Measurements from ENCODE around the gene PWP2. TPM values are rescaled to one million over a fixed set of nuclear protein-coding genes. Genes with fewer than 3 reads are reported as not detected.
"Not testable (repeated sequence)": the region's sequence is repeated elsewhere in the genome, so short reads cannot be mapped to it uniquely, and the experiment has no call there.

PWP2 gene
- total and polyA plus RNA-seq, 2 donors (not counting 3 experiments of a cell fraction or from before 2014, with no cell fraction given), result 5.1 to 31.8 TPM

GRCh38 chr21:44094832-44095231 lies 12.4 kb upstream of the PWP2 start:
- CTCF ChIA-PET, result interaction anchor here (1.9 kb wide), 1 partner anchor 10 kb away, joined by 10 read pairs; no protein-coding TSS in a partner anchor
- dilution Hi-C loops (cut with MboI; ENCODE audit: extremely low pct_ligation_motif_present, low sequenced_read_pairs) (no loop called here), intact Hi-C loops (cut with micrococcal nuclease) (no loop called here)
- Histone ChIP-seq H3K79me2 (ENCODE audit: control insufficient read depth, insufficient read depth, low read length) (no peaks in the 10 kb centered on the region), H3K27me3 (ENCODE audit: control insufficient read depth in 2 of 2, insufficient read depth in 2 of 2, low read length in 2 of 2) (no peaks in the 10 kb centered on the region), H2AFZ (ENCODE audit: low read depth, low read length) (no peak overlapping the region), H3K4me1 (ENCODE audit: control insufficient read depth, extremely low read depth, insufficient read depth, low read length) (no peaks in the 10 kb centered on the region), H3K9me1 (replicated peaks; ENCODE audit: control insufficient read depth, extremely low read depth, insufficient read depth, low read length) (no peaks in the 10 kb centered on the region), H3K9ac (replicated peaks; ENCODE audit: extremely low read depth, insufficient read depth, low read length) (no peak overlapping the region), H3K36me3 (ENCODE audit: control insufficient read depth in 2 of 2, extremely low read depth in 1 of 2, insufficient read depth in 2 of 2, low read length in 2 of 2) (peaks cover 10 to 15% of the 10 kb centered on the region in 2 experiments), H3K4me2 (ENCODE audit: insufficient read depth, low read length) (no peak overlapping the region), H3K4me3 (replicated peaks in 1 of 3; ENCODE audit: insufficient read depth in 1 of 3, low read depth in 1 of 3, low read length in 3 of 3) (no peak overlapping the region), H4K20me1 (replicated peaks; ENCODE audit: control insufficient read depth, extremely low read depth, insufficient read depth, low read length) (no peaks in the 10 kb centered on the region), H3K9me3 (replicated peaks; ENCODE audit: control insufficient read depth, insufficient read depth, low read length) (no peaks in the 10 kb centered on the region), H3K27ac (ENCODE audit: insufficient read depth, low read depth, low read length) (no peak overlapping the region)
- POLR2A ChIA-PET, result interaction anchor here (0.6 kb wide), 1 partner anchor 211 kb away, joined by 5 read pairs; no protein-coding TSS in a partner anchor
- BruUV-seq (replicated peaks), result no TSS peak
- FAIRE-seq (no peak), DNase-seq (ENCODE audit: low read depth, low spot score) (no peak)
- no peak for TF ChIP-seq POLR2A (IDR thresholded peaks at IDR 0.05; ENCODE audit: low read depth, low read length)
- no peak for TF ChIP-seq EZH2 (IDR thresholded peaks at IDR 0.05; ENCODE audit: borderline replicate concordance, low read depth, low read length, severe bottlenecking)
- TF ChIP-seq GATA2 (IDR thresholded peaks at IDR 0.05; ENCODE audit: insufficient read depth, insufficient read length, low read depth, low read length), result no peak
- TF ChIP-seq POLR2AphosphoS5 (IDR thresholded peaks at IDR 0.05; ENCODE audit: insufficient read depth, low read depth, low read length), result no peak
- TF ChIP-seq, protein P1, sequence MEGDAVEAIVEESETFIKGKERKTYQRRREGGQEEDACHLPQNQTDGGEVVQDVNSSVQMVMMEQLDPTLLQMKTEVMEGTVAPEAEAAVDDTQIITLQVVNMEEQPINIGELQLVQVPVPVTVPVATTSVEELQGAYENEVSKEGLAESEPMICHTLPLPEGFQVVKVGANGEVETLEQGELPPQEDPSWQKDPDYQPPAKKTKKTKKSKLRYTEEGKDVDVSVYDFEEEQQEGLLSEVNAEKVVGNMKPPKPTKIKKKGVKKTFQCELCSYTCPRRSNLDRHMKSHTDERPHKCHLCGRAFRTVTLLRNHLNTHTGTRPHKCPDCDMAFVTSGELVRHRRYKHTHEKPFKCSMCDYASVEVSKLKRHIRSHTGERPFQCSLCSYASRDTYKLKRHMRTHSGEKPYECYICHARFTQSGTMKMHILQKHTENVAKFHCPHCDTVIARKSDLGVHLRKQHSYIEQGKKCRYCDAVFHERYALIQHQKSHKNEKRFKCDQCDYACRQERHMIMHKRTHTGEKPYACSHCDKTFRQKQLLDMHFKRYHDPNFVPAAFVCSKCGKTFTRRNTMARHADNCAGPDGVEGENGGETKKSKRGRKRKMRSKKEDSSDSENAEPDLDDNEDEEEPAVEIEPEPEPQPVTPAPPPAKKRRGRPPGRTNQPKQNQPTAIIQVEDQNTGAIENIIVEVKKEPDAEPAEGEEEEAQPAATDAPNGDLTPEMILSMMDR (IDR thresholded peaks at IDR 0.05; ENCODE audit: extremely low read depth in 1 of 2, insufficient read depth in 1 of 2, low read depth in 1 of 2, low read length in 2 of 2), result no peak
- no peak for TF ChIP-seq MYC (IDR thresholded peaks at IDR 0.05; ENCODE audit: low read depth, low read length)
- TF ChIP-seq, protein P2, sequence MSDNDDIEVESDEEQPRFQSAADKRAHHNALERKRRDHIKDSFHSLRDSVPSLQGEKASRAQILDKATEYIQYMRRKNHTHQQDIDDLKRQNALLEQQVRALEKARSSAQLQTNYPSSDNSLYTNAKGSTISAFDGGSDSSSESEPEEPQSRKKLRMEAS (IDR thresholded peaks at IDR 0.05; ENCODE audit: insufficient read depth, insufficient read length), result no peak
- no peak for TF ChIP-seq JUN (IDR thresholded peaks at IDR 0.05; ENCODE audit: borderline replicate concordance, insufficient read depth, insufficient read length, low read depth)

- intact Hi-C loops (cut with micrococcal nuclease); H3K9me3 ChIP-seq (replicated peaks; ENCODE audit: control insufficient read depth, insufficient read depth, low read length); H3K4me2 ChIP-seq (ENCODE audit: insufficient read depth, low read length); H3K27ac ChIP-seq (ENCODE audit: insufficient read depth, low read depth, low read length); BruUV-seq (replicated peaks); H3K79me2 ChIP-seq (ENCODE audit: control insufficient read depth, insufficient read depth, low read length); H4K20me1 ChIP-seq (replicated peaks; ENCODE audit: control insufficient read depth, extremely low read depth, insufficient read depth, low read length); H3K9me1 ChIP-seq (replicated peaks; ENCODE audit: control insufficient read depth, extremely low read depth, insufficient read depth, low read length); dilution Hi-C loops (cut with MboI; ENCODE audit: extremely low pct_ligation_motif_present, low sequenced_read_pairs); POLR2A ChIA-PET; DNase-seq (ENCODE audit: low read depth, low spot score); H3K9ac ChIP-seq (replicated peaks; ENCODE audit: extremely low read depth, insufficient read depth, low read length); H2AFZ ChIP-seq (ENCODE audit: low read depth, low read length); H3K27me3 ChIP-seq (ENCODE audit: control insufficient read depth in 2 of 2, insufficient read depth in 2 of 2, low read length in 2 of 2); H3K36me3 ChIP-seq (ENCODE audit: control insufficient read depth in 2 of 2, extremely low read depth in 1 of 2, insufficient read depth in 2 of 2, low read length in 2 of 2); CTCF ChIA-PET; H3K4me3 ChIP-seq (replicated peaks in 1 of 3; ENCODE audit: insufficient read depth in 1 of 3, low read depth in 1 of 3, low read length in 3 of 3); H3K4me1 ChIP-seq (ENCODE audit: control insufficient read depth, extremely low read depth, insufficient read depth, low read length); FAIRE-seq: not testable (repeated sequence)
Observed at GRCh38 chr21:44098507-44098906, 8.7 kb upstream of the PWP2 start.

DNA sequence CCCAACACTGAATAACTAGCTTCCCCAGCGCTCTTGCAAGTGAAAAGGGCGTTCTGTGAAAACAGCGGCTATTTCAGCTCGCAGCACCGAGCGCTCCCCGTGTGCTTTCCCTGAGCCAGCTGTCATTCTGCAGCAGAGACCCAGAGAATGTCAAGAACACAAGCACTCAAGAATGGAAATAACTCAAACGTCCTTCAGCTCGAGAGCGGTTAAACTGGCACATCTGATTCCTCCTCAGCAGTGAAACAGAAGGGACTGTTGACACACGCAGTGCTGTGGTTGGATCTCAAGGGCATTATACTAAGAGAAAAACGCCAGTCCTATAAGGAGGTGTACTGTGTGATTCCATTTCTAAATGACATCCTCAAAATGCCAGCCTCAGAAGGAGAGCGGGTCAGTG lies 8.2 kb upstream of the PWP2 start:
- H3K4me2 ChIP-seq (ENCODE audit: insufficient read depth, low read length); CTCF ChIA-PET; H3K9ac ChIP-seq (replicated peaks; ENCODE audit: extremely low read depth, insufficient read depth, low read length); H3K27ac ChIP-seq (ENCODE audit: insufficient read depth, low read depth, low read length); FAIRE-seq; H2AFZ ChIP-seq (ENCODE audit: low read depth, low read length); H3K9me1 ChIP-seq (replicated peaks; ENCODE audit: control insufficient read depth, extremely low read depth, insufficient read depth, low read length); H4K20me1 ChIP-seq (replicated peaks; ENCODE audit: control insufficient read depth, extremely low read depth, insufficient read depth, low read length); DNase-seq (ENCODE audit: low read depth, low spot score); intact Hi-C loops (cut with micrococcal nuclease); dilution Hi-C loops (cut with MboI; ENCODE audit: extremely low pct_ligation_motif_present, low sequenced_read_pairs); H3K4me3 ChIP-seq (replicated peaks in 1 of 3; ENCODE audit: insufficient read depth in 1 of 3, low read depth in 1 of 3, low read length in 3 of 3); BruUV-seq (replicated peaks); H3K9me3 ChIP-seq (replicated peaks; ENCODE audit: control insufficient read depth, insufficient read depth, low read length); H3K27me3 ChIP-seq (ENCODE audit: control insufficient read depth in 2 of 2, insufficient read depth in 2 of 2, low read length in 2 of 2); H3K79me2 ChIP-seq (ENCODE audit: control insufficient read depth, insufficient read depth, low read length); H3K36me3 ChIP-seq (ENCODE audit: control insufficient read depth in 2 of 2, extremely low read depth in 1 of 2, insufficient read depth in 2 of 2, low read length in 2 of 2); POLR2A ChIA-PET; H3K4me1 ChIP-seq (ENCODE audit: control insufficient read depth, extremely low read depth, insufficient read depth, low read length): not testable (repeated sequence)

Data from endothelial cell of umbilical vein (primary cell).